Esophagus muscularis mucosa (tissue), 3 donors: ENCODE data around the gene LRRC8D.

ENCODE experiments used
- CTCF ChIP-seq, 3 experiments: fragments of 200-600 bp in 2 of 3; fragments of 450-650 bp in 1 of 3; sonication (generic) in 2 of 3; IDR thresholded peaks; one replicate each; pipeline ENCODE4 v1.5.1; 2017 to 2019; ENCODE audit warnings: antibody characterized with exemption in 3 of 3, mild to moderate bottlenecking in 2 of 3, moderate library complexity in 1 of 3
- POLR2A ChIP-seq: fragments of 450-650 bp; IDR thresholded peaks from one replicate; pipeline ENCODE4 v1.6.1; 2017; ENCODE audit warnings: antibody characterized with exemption, moderate library complexity, mild to moderate bottlenecking, low read depth

- TF ChIP-seq CTCF (IDR thresholded peaks at IDR 0.05): no peak
- no peak for TF ChIP-seq POLR2A
Observed at GRCh38 chr1:89844860-89845259, 24.0 kb downstream of the LRRC8D start.
